SU-DHL-6 (cell line): ENCODE measurements around the gene RASGRP1.

Experiments
- H2AFZ ChIP-seq: fragments of 200-600 bp; sonication (generic); 2 replicates; pipeline ENCODE4 v1.6.1; 2014; ENCODE audit warnings: low read depth, mild to moderate bottlenecking, moderate library complexity, mixed read lengths, antibody characterized with exemption, low read length; ENCODE audit not compliant: severe bottlenecking
- H3F3A ChIP-seq: fragments of 200-600 bp; shearing (Covaris generic); 2 replicates; pipeline ENCODE4 v1.6.0; 2016; ENCODE audit warnings: antibody characterized with exemption, mild to moderate bottlenecking; ENCODE audit not compliant: insufficient read depth
- H3K27ac ChIP-seq: fragments of 200-600 bp; sonication (generic); 2 replicates; pipeline ENCODE4 v1.5.1; 2016; ENCODE audit warnings: low read depth, mild to moderate bottlenecking, low read length, moderate library complexity, mixed read lengths
- H3K27me3 ChIP-seq: fragments of 200-600 bp; sonication (generic), shearing (Covaris generic); 2 replicates; pipeline ENCODE4 v1.6.0; 2014; ENCODE audit warnings: mild to moderate bottlenecking, low read length
- H3K36me3 ChIP-seq: fragments of 200-600 bp; sonication (generic); 2 replicates; pipeline ENCODE4 v1.6.1; 2014; ENCODE audit warnings: mild to moderate bottlenecking, low read length, mixed read lengths
- H3K4me2 ChIP-seq: fragments of 300-600, 200-600 bp; shearing (Covaris generic), sonication (generic); 2 replicates; pipeline ENCODE4 v1.6.0; 2014; ENCODE audit warnings: low read length, low read depth, mild to moderate bottlenecking; ENCODE audit not compliant: poor library complexity, severe bottlenecking
- H3K4me3 ChIP-seq: fragments of 200-600 bp; sonication (generic); 2 replicates; pipeline ENCODE4 v1.5.1; 2014; ENCODE audit warnings: antibody characterized with exemption, low read length, mild to moderate bottlenecking, mixed read lengths; ENCODE audit not compliant: insufficient read depth, poor library complexity, severe bottlenecking
- H3K79me2 ChIP-seq: fragments of 200-600 bp; sonication (generic); 2 replicates; pipeline ENCODE4 v1.6.1; 2014; ENCODE audit warnings: mild to moderate bottlenecking, low read length, moderate library complexity; ENCODE audit not compliant: insufficient read depth
- H3K9ac ChIP-seq: fragments of 200-600 bp; sonication (generic); 2 replicates; pipeline ENCODE4 v1.7.0; 2014; ENCODE audit warnings: mild to moderate bottlenecking, low read length
- H3K9me2 ChIP-seq: fragments of 200-600 bp; sonication (generic); replicated peaks from 2 replicates; pipeline ENCODE4 v1.6.1; 2014; ENCODE audit warnings: low read length; ENCODE audit not compliant: insufficient read depth
- H3K9me3 ChIP-seq: fragments of 200-600 bp; sonication (generic); 2 replicates; pipeline ENCODE4 v1.6.1; 2014; ENCODE audit warnings: low read length, mixed read lengths; ENCODE audit not compliant: insufficient read depth
- H4K20me1 ChIP-seq: fragments of 200-600 bp; sonication (generic); 2 replicates; pipeline ENCODE4 v1.6.1; 2014; ENCODE audit warnings: low read depth, mild to moderate bottlenecking, antibody characterized with exemption, low read length, moderate library complexity, mixed read lengths
- CTCF ChIP-seq: fragments of 200-600 bp; sonication (generic); IDR thresholded peaks from one replicate; pipeline ENCODE4 v1.5.1; 2017; ENCODE audit warnings: antibody characterized with exemption, mild to moderate bottlenecking, low read length, moderate library complexity; ENCODE audit not compliant: insufficient read depth, poor library complexity, severe bottlenecking
- EZH2phosphoT487 ChIP-seq: fragments of 200-600 bp; sonication (generic), shearing (Covaris generic); conservative IDR thresholded peaks from 2 replicates; pipeline ENCODE4 v1.6.1; 2018; ENCODE audit warnings: mild to moderate bottlenecking, antibody characterized with exemption, low read length, moderate library complexity, mixed read lengths

RASGRP1 gene

DNA sequence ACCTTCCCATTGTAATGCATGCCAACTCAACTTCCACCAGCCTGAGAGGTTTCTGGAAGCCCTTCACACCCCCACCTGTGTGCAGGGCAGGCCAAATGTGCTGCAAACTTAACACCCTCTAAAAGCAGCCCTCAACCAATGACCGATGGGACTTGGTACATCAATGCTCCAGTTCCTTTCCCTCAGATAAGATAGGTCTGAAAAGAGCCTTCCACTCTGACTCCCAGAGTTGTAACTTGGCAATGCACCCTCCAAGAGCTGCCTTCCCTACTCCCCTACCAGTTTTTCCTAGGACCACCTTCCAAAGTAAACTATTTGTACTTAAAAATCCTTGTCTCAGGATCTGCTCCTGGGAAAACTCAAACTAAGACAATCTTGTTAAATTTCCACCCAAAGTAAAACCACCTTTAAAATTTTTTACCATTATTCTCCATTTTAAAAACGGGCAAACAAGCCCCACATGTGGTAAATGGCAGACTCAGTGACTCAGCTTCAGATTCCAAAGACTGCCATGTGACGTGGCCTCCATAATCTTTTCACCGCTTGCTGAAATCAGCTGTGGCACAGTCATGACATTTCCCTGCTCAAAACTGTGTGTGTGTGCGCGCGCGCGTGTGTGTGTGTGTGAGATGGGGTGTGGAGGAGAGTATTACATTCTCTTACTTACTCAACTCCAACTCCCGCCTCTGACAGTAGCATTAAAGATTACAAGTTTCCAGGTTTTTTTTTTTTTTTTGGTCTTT is 17.2 kb downstream of the RASGRP1 start:
- no peak overlapping the region for H3K27ac ChIP-seq
- H3K27me3 ChIP-seq = no peaks in the 10 kb centered on the region
- TF ChIP-seq EZH2phosphoT487 = no peak
- TF ChIP-seq CTCF = no peak
- H3K79me2 ChIP-seq = no peaks in the 10 kb centered on the region
- no peaks in the 10 kb centered on the region for H3K9me3 ChIP-seq
- no peak overlapping the region for H3K9ac ChIP-seq
- no peak overlapping the region for H3K4me3 ChIP-seq
- H2AFZ ChIP-seq = no peak overlapping the region
- no peak overlapping the region for H3K4me2 ChIP-seq
- no peaks in the 10 kb centered on the region for H3F3A ChIP-seq
- H3K9me2 ChIP-seq = no peaks in the 10 kb centered on the region
- no peaks in the 10 kb centered on the region for H4K20me1 ChIP-seq
- H3K36me3 ChIP-seq = no peaks in the 10 kb centered on the region

- H3K9me3 ChIP-seq = no peaks in the 10 kb centered on the region
- no peaks in the 10 kb centered on the region for H3K9me2 ChIP-seq
- H3K79me2 ChIP-seq = no peaks in the 10 kb centered on the region
- H4K20me1 ChIP-seq = no peaks in the 10 kb centered on the region
- no peak overlapping the region for H2AFZ ChIP-seq
- no peak overlapping the region for H3K4me2 ChIP-seq
- H3K4me3 ChIP-seq = no peak overlapping the region
- no peak overlapping the region for H3K27ac ChIP-seq
- H3K27me3 ChIP-seq = no peaks in the 10 kb centered on the region
- H3K36me3 ChIP-seq = no peaks in the 10 kb centered on the region
- TF ChIP-seq CTCF (no peak), EZH2phosphoT487 (no peak)
- H3F3A ChIP-seq = no peaks in the 10 kb centered on the region
- H3K9ac ChIP-seq = no peak overlapping the region
Measured at GRCh38 chr15:38545179-38545578, 19.4 kb downstream of the RASGRP1 start.

DNA sequence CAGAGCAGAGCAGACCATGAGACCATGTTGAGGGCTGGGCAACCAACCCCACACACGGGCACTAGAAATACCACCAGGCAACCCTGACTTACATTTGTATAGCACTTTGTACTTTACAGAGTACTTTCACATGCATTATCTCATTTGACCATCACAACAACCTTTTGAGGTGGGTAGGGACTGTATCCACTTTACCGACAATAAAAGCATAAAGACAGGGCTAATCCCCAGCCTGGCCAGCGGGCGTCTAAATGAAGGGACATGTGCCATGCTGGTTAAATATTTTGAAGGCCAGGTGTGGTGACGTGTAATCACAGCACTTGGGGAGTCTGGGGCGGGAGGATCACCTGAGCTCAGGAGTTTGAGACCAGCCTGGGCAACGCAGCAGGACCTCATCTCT is 23.6 kb downstream of the RASGRP1 start:
- no peak overlapping the region for H3K9ac ChIP-seq
- no peaks in the 10 kb centered on the region for H3K9me3 ChIP-seq
- TF ChIP-seq EZH2phosphoT487 = no peak
- no peak for TF ChIP-seq CTCF
- no peaks in the 10 kb centered on the region for H3K9me2 ChIP-seq
- H3F3A ChIP-seq = no peaks in the 10 kb centered on the region
- no peak overlapping the region for H3K27ac ChIP-seq
- no peak overlapping the region for H3K4me2 ChIP-seq
- H3K27me3 ChIP-seq = no peaks in the 10 kb centered on the region
- no peak overlapping the region for H2AFZ ChIP-seq
- H4K20me1 ChIP-seq = no peaks in the 10 kb centered on the region
- no peaks in the 10 kb centered on the region for H3K36me3 ChIP-seq
- no peak overlapping the region for H3K4me3 ChIP-seq
- no peaks in the 10 kb centered on the region for H3K79me2 ChIP-seq
